HCT116 (cell line): ENCODE results near the gene AGTPBP1.

Experiments
- CBX3 ChIP-seq: IDR thresholded peaks from 2 replicates; pipeline ENCODE4 v1.6.1; 2012; ENCODE audit warnings: low read depth
- CTCF ChIP-seq, 3 experiments: fragments of 200-600 bp in 1 of 3; sonication (generic) in 1 of 3; IDR thresholded peaks in 2 of 3; conservative IDR thresholded peaks in 1 of 3; 2 replicates each; pipeline ENCODE4 v1.5.1; 2012 to 2017; ENCODE audit warnings: low read depth in 2 of 3, low read length in 2 of 3, antibody characterized with exemption in 1 of 3, borderline replicate concordance in 1 of 3, control low read depth in 1 of 3, mild to moderate bottlenecking in 1 of 3, mixed read lengths in 1 of 3, mixed run types in 1 of 3, moderate library complexity in 1 of 3; ENCODE audit not compliant: insufficient read depth in 1 of 3
- ELF1 ChIP-seq: IDR thresholded peaks from 2 replicates; pipeline ENCODE4 v1.6.1; 2012; ENCODE audit warnings: low read depth, borderline replicate concordance
- EZH2 ChIP-seq: fragments of 200-600 bp; sonication (generic); IDR thresholded peaks from 2 replicates; pipeline ENCODE4 v1.6.1; 2017; ENCODE audit warnings: antibody characterized with exemption, mixed run types
- EZH2phosphoT487 ChIP-seq: fragments of 200-600 bp; IDR thresholded peaks from 2 replicates; pipeline ENCODE4 v1.6.1; 2018; ENCODE audit warnings: antibody characterized with exemption, borderline replicate concordance
- MAX ChIP-seq: IDR thresholded peaks from 2 replicates; pipeline ENCODE4 v1.6.1; 2012
- POLR2A ChIP-seq: IDR thresholded peaks from 2 replicates; pipeline ENCODE4 v1.7.0; 2011; ENCODE audit warnings: borderline replicate concordance; ENCODE audit not compliant: insufficient read depth, insufficient read length; ENCODE audit errors: extremely low read depth
- RAD21 ChIP-seq: IDR thresholded peaks from 2 replicates; pipeline ENCODE4 v1.6.1; 2012; ENCODE audit warnings: low read depth, mild to moderate bottlenecking
- SRF ChIP-seq: IDR thresholded peaks from 2 replicates; pipeline ENCODE4 v1.6.1; 2012; ENCODE audit warnings: low read depth
- YY1 ChIP-seq: IDR thresholded peaks from 2 replicates; pipeline ENCODE4 v1.6.1; 2011; ENCODE audit warnings: low read length, low read depth, moderate library complexity, mild to moderate bottlenecking; ENCODE audit not compliant: insufficient replicate concordance; ENCODE audit errors: extremely low read depth
- ZNF274 ChIP-seq: fragments of 200-500 bp; sonication (Bioruptor generic); IDR thresholded peaks from 2 replicates; pipeline ENCODE4 v1.6.1; 2014; ENCODE audit warnings: mild to moderate bottlenecking, low read depth, low read length, inconsistent platforms

- TF ChIP-seq CTCF (IDR thresholded peaks at IDR 0.05 in 2 of 3, conservative IDR thresholded peaks at IDR 0.05 in 1 of 3; ENCODE audit: borderline replicate concordance in 1 of 3, insufficient read depth in 1 of 3, low read depth in 2 of 3, low read length in 2 of 3) (no peak), EZH2 (no peak), ELF1 (no peak), MAX (no peak), EZH2phosphoT487 (no peak), RAD21 (no peak), POLR2A (no peak), SRF (no peak), ZNF274 (no peak), CBX3 (no peak), YY1 (no peak)
Observed at GRCh38 chr9:85559526-85559925, 182.2 kb downstream of the AGTPBP1 start.
